ENCODE data around the gene PLXNA4. TPM values are rescaled to one million over a fixed set of nuclear protein-coding genes. Genes with fewer than 3 reads are reported as not detected.

Gene PLXNA4
- total and polyA plus RNA-seq, 10 donors: 0.15 to 14.7 (median 8.7) TPM

- 1 to 18% (median 6%) methylated on average over 4 of the region's 4 CpGs for WGBS, 5 donors
- intact Hi-C loops (cut with DNase I; ENCODE audit: low total_unique reads): loop anchor here (5.0 to 10.0 kb wide), 2 partner anchors 264 to 636 kb away; no protein-coding TSS in a partner anchor
- no peak for TF ChIP-seq POLR2A (IDR thresholded peaks at IDR 0.05)
- TF ChIP-seq POLR2AphosphoS5 (IDR thresholded peaks at IDR 0.05): no peak
- TF ChIP-seq CTCF (IDR thresholded peaks at IDR 0.05 in 8 of 11, conservative IDR thresholded peaks at IDR 0.05 in 3 of 11): peak; percentile 54 to 84 (median 69)
- H3K27ac ChIP-seq: no peak overlapping the region
- no peak overlapping the region for H3K4me3 ChIP-seq
- H3K4me1 ChIP-seq: peaks cover 6 to 18% (median 14%) of the 10 kb centered on the region in 6 donors
- no peak for DNase-seq
- H3K27me3 ChIP-seq (replicated peaks in 1 of 7): peaks cover 0 to 58% (median 21%) of the 10 kb centered on the region in 7 donors
- H3K9me3 ChIP-seq: no peaks in the 10 kb centered on the region
- H3K36me3 ChIP-seq: no peaks in the 10 kb centered on the region
Measured at GRCh38 chr7:132580717-132581285, 4.5 kb upstream of the PLXNA4 start.

DNA sequence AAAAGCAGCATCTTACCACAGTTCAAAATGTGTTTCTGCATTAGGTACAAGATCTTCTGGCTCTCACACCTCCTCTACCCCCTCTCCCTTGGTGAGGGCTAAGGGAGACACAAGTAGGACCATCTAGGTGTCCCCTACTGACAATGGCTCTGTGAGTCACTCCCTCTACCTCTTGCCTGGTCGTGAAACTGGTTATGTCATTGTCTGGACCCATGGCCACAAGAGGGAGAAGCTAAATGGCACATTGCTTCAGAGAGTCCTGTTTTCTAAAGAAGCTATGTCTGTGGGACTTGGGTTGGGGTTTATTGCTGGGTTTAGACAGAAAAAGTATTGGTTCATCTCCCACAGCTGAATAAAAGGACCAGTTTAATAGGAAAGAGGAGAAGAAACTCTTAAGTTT lies 4.0 kb upstream of the PLXNA4 start:
- no peak for TF ChIP-seq POLR2A (IDR thresholded peaks at IDR 0.05)
- TF ChIP-seq CTCF (IDR thresholded peaks at IDR 0.05 in 8 of 11, conservative IDR thresholded peaks at IDR 0.05 in 3 of 11): no peak
- TF ChIP-seq POLR2AphosphoS5 (IDR thresholded peaks at IDR 0.05): no peak
- no peak overlapping the region for H3K27ac ChIP-seq
- H3K4me3 ChIP-seq: no peak overlapping the region
- 8 to 27% (median 17%) methylated on average over 1 of the region's 1 CpG for WGBS, 5 donors
- peaks cover 0 to 63% (median 27%) of the 10 kb centered on the region in 7 donors for H3K27me3 ChIP-seq (replicated peaks in 1 of 7)
- DNase-seq: no peak
- no peaks in the 10 kb centered on the region for H3K36me3 ChIP-seq
- peaks cover 8 to 23% (median 17%) of the 10 kb centered on the region in 6 donors for H3K4me1 ChIP-seq
- intact Hi-C loops (cut with DNase I; ENCODE audit: low total_unique reads): loop anchor here (5.0 to 10.0 kb wide), 2 partner anchors 263 to 635 kb away; no protein-coding TSS in a partner anchor
- H3K9me3 ChIP-seq: no peaks in the 10 kb centered on the region

- Histone ChIP-seq H3K27me3 (replicated peaks in 1 of 7) (peaks cover 0 to 72% (median 34%) of the 10 kb centered on the region in 7 donors), H3K4me1 (peaks cover 10 to 31% (median 18%) of the 10 kb centered on the region in 6 donors), H3K36me3 (no peaks in the 10 kb centered on the region), H3K4me3 (no peak overlapping the region), H3K9me3 (no peaks in the 10 kb centered on the region), H3K27ac (no peak overlapping the region)
- DNase-seq: no peak
- 85 to 92% (median 88%) methylated on average over 10 of the region's 10 CpGs for WGBS, 5 donors
- intact Hi-C loops (cut with DNase I; ENCODE audit: low total_unique reads): no loop called here
- TF ChIP-seq POLR2A (IDR thresholded peaks at IDR 0.05): no peak
- no peak for TF ChIP-seq POLR2AphosphoS5 (IDR thresholded peaks at IDR 0.05)
Measured at GRCh38 chr7:132579260-132579899, 3.1 kb upstream of the PLXNA4 start.

- intact Hi-C loops (cut with DNase I; ENCODE audit: low total_unique reads): no loop called here
- H3K27ac ChIP-seq: no peak overlapping the region
- H3K36me3 ChIP-seq: no peaks in the 10 kb centered on the region
- no peak overlapping the region for H3K4me3 ChIP-seq
- no peak for DNase-seq
- H3K9me3 ChIP-seq: no peaks in the 10 kb centered on the region
- TF ChIP-seq CTCF (IDR thresholded peaks at IDR 0.05 in 8 of 11, conservative IDR thresholded peaks at IDR 0.05 in 3 of 11) (no peak), POLR2A (IDR thresholded peaks at IDR 0.05) (no peak), POLR2AphosphoS5 (IDR thresholded peaks at IDR 0.05) (no peak)
- peaks cover 10 to 36% (median 20%) of the 10 kb centered on the region in 6 donors for H3K4me1 ChIP-seq
- WGBS, 5 donors: 85 to 97% (median 89%) methylated on average over 3 of the region's 3 CpGs
- peaks cover 0 to 78% (median 39%) of the 10 kb centered on the region in 7 donors for H3K27me3 ChIP-seq (replicated peaks in 1 of 7)
Measured at GRCh38 chr7:132578826-132579225, 2.6 kb upstream of the PLXNA4 start.
